Lower leg skin (tissue), 3 donors: ENCODE results near the gene CYP11A1.

ENCODE experiments used
- CTCF ChIP-seq, 3 donors: fragments of 450-650 bp; IDR thresholded peaks; one replicate each; pipeline ENCODE4 v1.5.1; 2016; ENCODE audit warnings: antibody characterized with exemption in 3 of 3, mild to moderate bottlenecking in 3 of 3, moderate library complexity in 2 of 3
- POLR2A ChIP-seq, 2 donors: fragments of 450-650 bp; IDR thresholded peaks; one replicate each; pipeline ENCODE4 v1.6.1; 2016 to 2017; ENCODE audit warnings: antibody characterized with exemption in 2 of 2, mild to moderate bottlenecking in 1 of 2, moderate library complexity in 1 of 2

- TF ChIP-seq POLR2A (IDR thresholded peaks at IDR 0.05): no peak
- no peak for TF ChIP-seq CTCF (IDR thresholded peaks at IDR 0.05)
Observed at GRCh38 chr15:74304431-74304830, 63.0 kb downstream of the CYP11A1 start.
